Measurements from ENCODE around the gene TMEM131. TPM values are rescaled to one million over a fixed set of nuclear protein-coding genes. Genes with fewer than 3 reads are reported as not detected.

Gene TMEM131
- total and polyA plus RNA-seq, 12 donors, result 8.2 to 34.3 (median 30.0) TPM

DNA sequence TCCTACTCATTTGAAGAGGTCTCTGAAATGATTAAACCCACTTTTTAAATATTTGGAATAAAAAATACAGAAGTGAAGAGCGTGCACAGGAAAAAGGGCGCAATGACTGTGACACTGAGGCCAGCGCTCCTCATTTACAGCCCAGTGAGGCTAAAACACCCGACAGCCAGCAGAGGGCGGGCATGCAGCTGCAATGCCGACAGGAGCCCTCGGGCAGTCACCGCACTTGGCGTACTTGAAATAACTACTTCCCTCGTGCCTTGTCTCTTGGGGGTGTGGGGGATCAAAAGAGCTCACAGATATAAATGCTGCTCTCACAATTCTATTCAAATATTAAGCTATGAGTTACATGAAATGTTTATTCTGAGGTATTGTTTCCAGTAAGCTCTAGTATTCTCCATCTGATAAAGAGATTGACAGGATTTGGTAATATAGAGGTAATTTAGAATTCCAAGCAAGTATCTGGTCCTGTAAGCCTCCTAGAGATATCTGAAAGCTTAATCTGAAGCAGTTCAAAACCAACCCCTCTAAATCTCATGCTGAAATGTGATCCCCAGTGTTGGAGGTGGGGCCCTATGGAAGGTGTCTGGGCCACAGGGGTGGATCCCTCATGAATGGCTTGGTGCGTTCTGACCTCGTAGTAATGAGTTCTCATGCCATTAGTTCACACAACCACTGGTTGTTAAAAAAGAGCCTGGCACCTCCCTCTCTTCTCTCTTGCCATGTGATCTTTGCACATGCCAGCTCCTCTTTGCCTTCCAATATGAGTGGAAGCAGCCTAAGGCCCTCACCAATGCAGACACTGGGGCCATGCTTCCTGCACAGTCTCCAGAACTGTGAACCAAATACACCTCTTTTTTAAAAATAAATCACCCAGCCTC, 188.8 kb downstream of the TMEM131 start:
- DNase-seq (peak; percentile 82 to 87), ATAC-seq (peak; percentile 91 to 99 (median 97))
- H3K4me1 ChIP-seq, result peaks cover 0 to 14% (median 4%) of the 10 kb centered on the region in 9 donors
- intact Hi-C loops (cut with DNase I), result loop anchor here (1.0 to 10.0 kb wide), 16 partner anchors 185 to 580 kb away; partner anchors contain the start of gene TMEM131 (in 5 of the 10)
- no peak overlapping the region for H3K4me3 ChIP-seq
- H3K27ac ChIP-seq, result peak overlapping the region in 2 of 10 donors; percentile 2 to 31
- WGBS, 2 donors, result 20% methylated on average over 12 of the region's 12 CpGs
- TF ChIP-seq, protein P1, sequence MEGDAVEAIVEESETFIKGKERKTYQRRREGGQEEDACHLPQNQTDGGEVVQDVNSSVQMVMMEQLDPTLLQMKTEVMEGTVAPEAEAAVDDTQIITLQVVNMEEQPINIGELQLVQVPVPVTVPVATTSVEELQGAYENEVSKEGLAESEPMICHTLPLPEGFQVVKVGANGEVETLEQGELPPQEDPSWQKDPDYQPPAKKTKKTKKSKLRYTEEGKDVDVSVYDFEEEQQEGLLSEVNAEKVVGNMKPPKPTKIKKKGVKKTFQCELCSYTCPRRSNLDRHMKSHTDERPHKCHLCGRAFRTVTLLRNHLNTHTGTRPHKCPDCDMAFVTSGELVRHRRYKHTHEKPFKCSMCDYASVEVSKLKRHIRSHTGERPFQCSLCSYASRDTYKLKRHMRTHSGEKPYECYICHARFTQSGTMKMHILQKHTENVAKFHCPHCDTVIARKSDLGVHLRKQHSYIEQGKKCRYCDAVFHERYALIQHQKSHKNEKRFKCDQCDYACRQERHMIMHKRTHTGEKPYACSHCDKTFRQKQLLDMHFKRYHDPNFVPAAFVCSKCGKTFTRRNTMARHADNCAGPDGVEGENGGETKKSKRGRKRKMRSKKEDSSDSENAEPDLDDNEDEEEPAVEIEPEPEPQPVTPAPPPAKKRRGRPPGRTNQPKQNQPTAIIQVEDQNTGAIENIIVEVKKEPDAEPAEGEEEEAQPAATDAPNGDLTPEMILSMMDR (IDR thresholded peaks at IDR 0.05), result peak; percentile 66 to 98 (median 95)
- no peaks in the 10 kb centered on the region for H3K9me3 ChIP-seq
- H3K36me3 ChIP-seq, result peaks cover 0 to 86% (median 19%) of the 10 kb centered on the region in 9 donors
- no peaks in the 10 kb centered on the region for H3K27me3 ChIP-seq

- peaks cover 0 to 86% (median 16%) of the 10 kb centered on the region in 9 donors for H3K36me3 ChIP-seq
- WGBS, 2 donors, result 86 to 96% methylated on average over 1 of the region's 1 CpG
- intact Hi-C loops (cut with DNase I), result loop anchor here (1.0 to 10.0 kb wide), 15 partner anchors 187 to 582 kb away; partner anchors contain the start of gene TMEM131 (in 5 of the 10)
These were observed 190.0 kb downstream of the TMEM131 start for GRCh38 chr2:97805776-97806175.

DNA sequence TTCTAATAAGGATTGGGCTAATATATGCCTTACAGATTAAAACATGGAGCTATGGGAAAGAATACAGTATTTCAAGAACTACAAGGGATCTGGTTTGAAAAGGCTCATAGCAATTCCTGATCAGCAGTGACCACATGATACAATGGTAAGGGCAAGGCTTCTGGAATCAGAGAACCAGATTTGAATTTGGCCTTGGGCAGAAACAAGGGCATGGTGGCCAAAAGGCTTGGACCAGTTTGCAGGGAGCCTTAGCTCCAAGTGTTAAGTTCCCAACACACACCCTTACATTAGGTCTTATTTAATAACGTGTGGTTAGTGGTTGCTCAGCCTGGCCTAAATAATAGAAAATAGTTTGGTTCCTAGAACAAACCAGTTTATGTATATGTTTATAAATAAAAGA, 194.7 kb downstream of the TMEM131 start:
- Histone ChIP-seq H3K27me3 (no peaks in the 10 kb centered on the region), H3K27ac (no peak overlapping the region), H3K4me1 (no peaks in the 10 kb centered on the region), H3K9me3 (no peaks in the 10 kb centered on the region), H3K36me3 (peaks cover 0 to 100% (median 26%) of the 10 kb centered on the region in 9 donors), H3K4me3 (no peak overlapping the region)
- ATAC-seq (no peak), DNase-seq (no peak)
- intact Hi-C loops (cut with DNase I), result loop anchor here in 7 of 10 donors (10.0 kb wide), 5 partner anchors 194 to 584 kb away; partner anchors contain the start of gene TMEM131 (in 3 of the 7)
- WGBS, 2 donors, result 90 to 97% methylated on average over 1 of the region's 1 CpG
- TF ChIP-seq, protein P1 (IDR thresholded peaks at IDR 0.05), result no peak

More at GRCh38 chr2:97805776-97806175, 190.0 kb downstream of the TMEM131 start:
- H3K27ac ChIP-seq, result no peak overlapping the region
- H3K4me1 ChIP-seq, result peaks cover 0 to 14% (median 4%) of the 10 kb centered on the region in 9 donors
- ATAC-seq, result no peak
- DNase-seq, result no peak
- TF ChIP-seq, protein P1 (IDR thresholded peaks at IDR 0.05), result no peak
- H3K27me3 ChIP-seq, result no peaks in the 10 kb centered on the region
- H3K9me3 ChIP-seq, result no peaks in the 10 kb centered on the region
- no peak overlapping the region for H3K4me3 ChIP-seq

GRCh38 chr2:97798416-97798815, 197.3 kb downstream of the TMEM131 start:
- 94 to 95% methylated on average over 6 of the region's 6 CpGs for WGBS, 2 donors
- no peak overlapping the region for H3K27ac ChIP-seq
- no peak overlapping the region for H3K4me3 ChIP-seq
- TF ChIP-seq, protein P1 (IDR thresholded peaks at IDR 0.05), result no peak
- H3K36me3 ChIP-seq, result peaks cover 0 to 100% (median 43%) of the 10 kb centered on the region in 9 donors
- intact Hi-C loops (cut with DNase I), result no loop called here
- no peak for DNase-seq
- no peak for ATAC-seq
- H3K4me1 ChIP-seq, result no peaks in the 10 kb centered on the region
- no peaks in the 10 kb centered on the region for H3K27me3 ChIP-seq
- no peaks in the 10 kb centered on the region for H3K9me3 ChIP-seq

All from heart right ventricle (tissue), 16 donors.